H9 (cell line): ENCODE measurements around the gene RAB3C. TPM values are rescaled to one million over a fixed set of nuclear protein-coding genes. Genes with fewer than 3 reads are reported as not detected.

Experiments used
- DNase-seq: peaks from one replicate; pipeline ENCODE4 v3.0.0-alpha.2; 2017
- H2AFZ ChIP-seq: one replicate; pipeline ENCODE4 v1.6.1; 2013; ENCODE audit warnings: mild to moderate bottlenecking, low read length, control low read depth, moderate library complexity
- H2AK5ac ChIP-seq: 2 replicates; pipeline ENCODE4 v1.6.1; 2013; ENCODE audit warnings: low read length, control low read depth, mixed read lengths; ENCODE audit not compliant: insufficient read length
- H2BK120ac ChIP-seq: one replicate; pipeline ENCODE4 v1.6.1; 2013; ENCODE audit warnings: low read depth, mild to moderate bottlenecking, low read length, control low read depth, inconsistent platforms; ENCODE audit not compliant: poor library complexity, severe bottlenecking
- H2BK12ac ChIP-seq: 2 replicates; pipeline ENCODE4 v1.6.1; 2013; ENCODE audit warnings: low read length, control low read depth, mixed read lengths, low read depth; ENCODE audit not compliant: insufficient read length
- H2BK15ac ChIP-seq: 2 replicates; pipeline ENCODE4 v1.6.1; 2013; ENCODE audit warnings: low read depth, low read length, control low read depth
- H2BK20ac ChIP-seq: one replicate; pipeline ENCODE4 v1.6.1; 2013; ENCODE audit warnings: low read depth, mild to moderate bottlenecking, low read length, control low read depth, inconsistent platforms; ENCODE audit not compliant: poor library complexity, severe bottlenecking
- H2BK5ac ChIP-seq: 2 replicates; pipeline ENCODE4 v1.6.1; 2013; ENCODE audit warnings: low read length, control low read depth, mixed read lengths; ENCODE audit not compliant: insufficient read length
- H3K14ac ChIP-seq: 2 replicates; pipeline ENCODE4 v1.6.1; 2013; ENCODE audit warnings: low read length, control low read depth; ENCODE audit not compliant: insufficient read depth
- H3K18ac ChIP-seq: 2 replicates; pipeline ENCODE4 v1.6.1; 2013; ENCODE audit warnings: low read depth, mild to moderate bottlenecking, mixed read lengths, low read length, control low read depth; ENCODE audit not compliant: insufficient read length
- H3K23ac ChIP-seq: 2 replicates; pipeline ENCODE4 v1.6.1; 2013; ENCODE audit warnings: low read length, control low read depth, mixed read lengths, low read depth; ENCODE audit not compliant: insufficient read length
- H3K23me2 ChIP-seq: 2 replicates; pipeline ENCODE4 v1.6.1; 2013; ENCODE audit warnings: low read depth, mild to moderate bottlenecking, mixed read lengths, low read length, control low read depth; ENCODE audit not compliant: insufficient read length, poor library complexity, severe bottlenecking
- H3K27ac ChIP-seq: 2 replicates; pipeline ENCODE4 v1.5.1; 2013; ENCODE audit warnings: low read length, control low read depth, mixed read lengths, low read depth; ENCODE audit not compliant: insufficient read length
- H3K27me3 ChIP-seq: 2 replicates; pipeline ENCODE4 v1.6.1; 2013; ENCODE audit warnings: low read length, control low read depth, inconsistent platforms; ENCODE audit not compliant: insufficient read depth
- H3K4ac ChIP-seq: 2 replicates; pipeline ENCODE4 v1.6.1; 2013; ENCODE audit warnings: low read depth, mild to moderate bottlenecking, control low read depth, inconsistent platforms, low read length, moderate library complexity
- H3K4me1 ChIP-seq: 2 replicates; pipeline ENCODE4 v1.6.1; 2013; ENCODE audit warnings: low read length, control low read depth, inconsistent platforms; ENCODE audit not compliant: insufficient read depth
- H3K4me2 ChIP-seq: 2 replicates; pipeline ENCODE4 v1.6.1; 2013; ENCODE audit warnings: low read length, control low read depth, mixed read lengths; ENCODE audit not compliant: insufficient read length, insufficient read depth
- H3K56ac ChIP-seq: 2 replicates; pipeline ENCODE4 v1.6.1; 2013; ENCODE audit warnings: low read depth, mild to moderate bottlenecking, mixed read lengths, low read length, control low read depth; ENCODE audit not compliant: insufficient read length
- H3K79me1 ChIP-seq: 2 replicates; pipeline ENCODE4 v1.6.1; 2013; ENCODE audit warnings: low read depth, mild to moderate bottlenecking, moderate library complexity, low read length, control low read depth, inconsistent platforms; ENCODE audit not compliant: insufficient read depth, poor library complexity, severe bottlenecking
- H3K79me2 ChIP-seq: 2 replicates; pipeline ENCODE4 v1.6.1; 2013; ENCODE audit warnings: low read length, control low read depth, inconsistent platforms; ENCODE audit not compliant: insufficient read depth
- H3K9ac ChIP-seq: 2 replicates; pipeline ENCODE4 v1.6.1; 2013; ENCODE audit warnings: low read length, control low read depth, mixed read lengths; ENCODE audit not compliant: insufficient read length; ENCODE audit errors: extremely low read depth
- H3K9me3 ChIP-seq: one replicate; pipeline ENCODE4 v1.6.1; 2013; ENCODE audit warnings: low read depth, low read length, inconsistent platforms; ENCODE audit not compliant: control insufficient read depth
- H3T11ph ChIP-seq: one replicate; pipeline ENCODE4 v1.6.1; 2013; ENCODE audit warnings: mild to moderate bottlenecking, low read length, control low read depth, inconsistent platforms
- H4K20me1 ChIP-seq: one replicate; pipeline ENCODE4 v1.6.1; 2013; ENCODE audit not compliant: control insufficient read depth, insufficient read length, insufficient read depth
- H4K5ac ChIP-seq: 2 replicates; pipeline ENCODE4 v1.6.1; 2013; ENCODE audit warnings: low read depth, mild to moderate bottlenecking, mixed read lengths, low read length, control low read depth; ENCODE audit not compliant: insufficient read length
- H4K8ac ChIP-seq: replicated peaks from 2 replicates; pipeline ENCODE4 v1.6.1; 2013; ENCODE audit warnings: low read length, control low read depth, mixed read lengths, low read depth; ENCODE audit not compliant: insufficient read length
- H4K91ac ChIP-seq: 2 replicates; pipeline ENCODE4 v1.6.1; 2013; ENCODE audit warnings: low read depth, mild to moderate bottlenecking, moderate library complexity, mixed read lengths, low read length, control low read depth; ENCODE audit not compliant: insufficient read length
- H3K27ac Mint-ChIP-seq, 3 experiments: 2 replicates in 2 of 3; 3 replicates in 1 of 3; pipeline ENCODE4 v1.8.0; 2020 to 2021; ENCODE audit warnings: mixed read lengths in 3 of 3, mild to moderate bottlenecking in 1 of 3, moderate library complexity in 1 of 3
- H3K27me3 Mint-ChIP-seq: 2 replicates; pipeline ENCODE4 v1.8.0; 2021; ENCODE audit warnings: low read depth, mild to moderate bottlenecking, moderate library complexity, mixed read lengths
- H3K36me3 Mint-ChIP-seq, 3 experiments: 2 replicates in 2 of 3; 3 replicates in 1 of 3; pipeline ENCODE4 v1.8.0; 2020 to 2021; ENCODE audit warnings: low read depth in 3 of 3, mixed read lengths in 3 of 3; ENCODE audit not compliant: insufficient read depth in 1 of 3
- H3K4me1 Mint-ChIP-seq, 2 experiments: 2 replicates each; pipeline ENCODE4 v1.8.0; 2020; ENCODE audit warnings: mixed read lengths in 2 of 2
- H3K4me3 Mint-ChIP-seq, 2 experiments: 2 replicates in 1 of 2; 3 replicates in 1 of 2; pipeline ENCODE4 v1.8.0; 2020 to 2021; ENCODE audit warnings: mild to moderate bottlenecking in 2 of 2, mixed read lengths in 2 of 2, moderate library complexity in 1 of 2
- H3K9me3 Mint-ChIP-seq, 2 experiments: 2 replicates in 1 of 2; 3 replicates in 1 of 2; pipeline ENCODE4 v1.8.0; 2020; ENCODE audit warnings: mild to moderate bottlenecking in 2 of 2, mixed read lengths in 2 of 2, moderate library complexity in 1 of 2
- WGBS: extraction: QIAGEN DNeasy Blood & Tissue Kit; methylation state at CpG from one replicate; pipeline ENCODE4 v1.1.7; 2013; ENCODE audit warnings: missing lambda C conversion rate, low lambda C conversion rate, mixed read lengths; ENCODE audit not compliant: insufficient read length; ENCODE audit errors: extremely low coverage; 5-methylcytosine and 5-hydroxymethylcytosine counted together
- total RNA-seq: library from RNA; stranded (reverse); gene quantifications from 2 replicates; pipeline ENCODE4 v1.2.1, GENCODE V29; 2021
- TF ChIP-seq, protein P1 (sequence below): fragments of 200-600 bp; sonication (generic); conservative IDR thresholded peaks from 3 replicates; pipeline ENCODE4 v1.8.0; 2021; ENCODE audit warnings: antibody characterized with exemption, mild to moderate bottlenecking

The RAB3C gene
- total RNA-seq, 1 experiment from 2014 or later = 16.3 TPM

DNA sequence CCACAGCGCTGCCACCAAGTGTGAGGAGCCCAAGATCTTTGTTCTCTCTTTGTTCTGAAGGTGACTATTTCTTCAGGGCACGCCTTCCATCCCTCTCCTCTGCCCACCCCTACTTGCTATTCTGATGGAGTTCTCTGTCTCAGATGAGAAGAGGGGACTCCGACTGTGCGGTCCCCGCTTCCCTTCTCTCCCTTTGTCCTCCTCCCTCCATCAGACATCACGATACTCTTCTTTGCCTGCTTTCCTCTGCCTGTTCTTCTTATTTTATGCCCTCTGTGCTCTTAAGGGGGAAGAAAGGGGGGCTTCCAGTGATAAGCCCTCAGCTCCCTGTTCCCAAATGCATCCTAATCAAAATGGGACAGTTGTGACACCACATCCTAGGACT is 307.8 kb downstream of the RAB3C start:
- H3T11ph ChIP-seq = no peak overlapping the region
- no peaks in the 10 kb centered on the region for H3K27me3 ChIP-seq
- no CpG with 5 or more reads among the region's 6 CpGs for WGBS
- Mint-ChIP-seq H3K27ac (no peak overlapping the region), H3K4me3 (no peak overlapping the region), H3K4me1 (peaks cover 20 to 21% of the 10 kb centered on the region in 2 experiments), H3K27me3 (peaks cover 9% of the 10 kb centered on the region), H3K36me3 (no peaks in the 10 kb centered on the region), H3K9me3 (no peaks in the 10 kb centered on the region)
- H3K4ac ChIP-seq = no peak overlapping the region
- no peak for DNase-seq
- no peak overlapping the region for H3K56ac ChIP-seq
- H3K4me2 ChIP-seq = no peak overlapping the region
- H2BK20ac ChIP-seq = no peak overlapping the region
- no peaks in the 10 kb centered on the region; the same call in 1 of the 2 replicates for H3K4me1 ChIP-seq
- no peaks in the 10 kb centered on the region for H3K9me3 ChIP-seq
- H3K79me2 ChIP-seq = no peaks in the 10 kb centered on the region
- no peak overlapping the region for H2AK5ac ChIP-seq
- no peak overlapping the region for H3K23ac ChIP-seq
- H3K79me1 ChIP-seq = no peaks in the 10 kb centered on the region
- no peak overlapping the region for H3K9ac ChIP-seq
- no peak overlapping the region for H2BK5ac ChIP-seq
- no peak overlapping the region for H4K5ac ChIP-seq
- no peak overlapping the region for H3K14ac ChIP-seq
- H2BK12ac ChIP-seq = no peak overlapping the region
- H3K27ac ChIP-seq = no peak overlapping the region
- no peaks in the 10 kb centered on the region for H4K20me1 ChIP-seq
- no peak overlapping the region for H3K18ac ChIP-seq
- H3K23me2 ChIP-seq = no peaks in the 10 kb centered on the region
- TF ChIP-seq, protein P1, sequence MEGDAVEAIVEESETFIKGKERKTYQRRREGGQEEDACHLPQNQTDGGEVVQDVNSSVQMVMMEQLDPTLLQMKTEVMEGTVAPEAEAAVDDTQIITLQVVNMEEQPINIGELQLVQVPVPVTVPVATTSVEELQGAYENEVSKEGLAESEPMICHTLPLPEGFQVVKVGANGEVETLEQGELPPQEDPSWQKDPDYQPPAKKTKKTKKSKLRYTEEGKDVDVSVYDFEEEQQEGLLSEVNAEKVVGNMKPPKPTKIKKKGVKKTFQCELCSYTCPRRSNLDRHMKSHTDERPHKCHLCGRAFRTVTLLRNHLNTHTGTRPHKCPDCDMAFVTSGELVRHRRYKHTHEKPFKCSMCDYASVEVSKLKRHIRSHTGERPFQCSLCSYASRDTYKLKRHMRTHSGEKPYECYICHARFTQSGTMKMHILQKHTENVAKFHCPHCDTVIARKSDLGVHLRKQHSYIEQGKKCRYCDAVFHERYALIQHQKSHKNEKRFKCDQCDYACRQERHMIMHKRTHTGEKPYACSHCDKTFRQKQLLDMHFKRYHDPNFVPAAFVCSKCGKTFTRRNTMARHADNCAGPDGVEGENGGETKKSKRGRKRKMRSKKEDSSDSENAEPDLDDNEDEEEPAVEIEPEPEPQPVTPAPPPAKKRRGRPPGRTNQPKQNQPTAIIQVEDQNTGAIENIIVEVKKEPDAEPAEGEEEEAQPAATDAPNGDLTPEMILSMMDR = no peak
- no peak overlapping the region for H2BK120ac ChIP-seq
- no peak overlapping the region for H4K91ac ChIP-seq
- no peak overlapping the region for H2BK15ac ChIP-seq
- no peak overlapping the region for H4K8ac ChIP-seq
- no peak overlapping the region for H2AFZ ChIP-seq
